SK-N-SH treated with all-trans-retinoic acid at 6 μM for 48 hours (cell line): ENCODE measurements around the gene PPP1R1B.

Experiments
- ARNTL ChIP-seq: fragments of 450-650 bp; formaldehyde crosslinking; IDR thresholded peaks from 2 replicates; pipeline ENCODE4 v1.5.0; 2020; ENCODE audit warnings: low read depth, mild to moderate bottlenecking, moderate library complexity, borderline replicate concordance
- CSRNP3 ChIP-seq: fragments of 250-450 bp; sonication (Bioruptor Pico); IDR thresholded peaks from 2 replicates; pipeline ENCODE4 v1.5.1; 2021; ENCODE audit warnings: mild to moderate bottlenecking, moderate library complexity
- GLIS3 ChIP-seq: fragments of 250-450 bp; sonication (Bioruptor Pico); IDR thresholded peaks from 2 replicates; pipeline ENCODE4 v1.5.0; 2020; ENCODE audit warnings: mild to moderate bottlenecking, moderate library complexity
- ISL1 ChIP-seq: fragments of 250-450 bp; sonication (Bioruptor Pico); IDR thresholded peaks from 2 replicates; pipeline ENCODE4 v2.1.2; 2022; ENCODE audit warnings: mild to moderate bottlenecking, moderate library complexity

DNA sequence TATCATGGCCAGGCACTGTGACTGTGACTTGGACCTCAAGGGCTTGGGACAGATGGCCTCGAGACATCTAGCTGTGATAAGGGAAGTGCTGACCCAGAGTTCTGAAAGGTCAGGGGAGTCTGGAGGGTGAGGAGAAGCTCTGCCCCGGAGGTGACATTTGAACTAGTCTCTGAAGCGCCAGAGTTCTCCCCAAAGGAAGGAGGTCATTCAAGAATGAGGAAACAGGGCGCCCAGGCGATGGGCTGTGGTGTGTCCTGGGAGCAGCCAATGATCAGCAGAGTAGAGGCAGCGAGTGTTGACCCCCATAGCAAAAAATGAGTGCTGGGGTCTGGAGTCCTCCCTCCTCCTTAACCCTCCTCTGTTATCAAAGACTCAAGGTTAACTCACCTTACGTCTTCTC lies 15.1 kb downstream of the PPP1R1B start:
- TF ChIP-seq GLIS3 (no peak), CSRNP3 (CRISPR knock-in tag) (no peak), ISL1 (CRISPR knock-in tag) (no peak), ARNTL (CRISPR knock-in tag) (no peak)
